Endothelial cell of umbilical vein (primary cell): Measurements from ENCODE around the gene TET2. TPM values are rescaled to one million over a fixed set of nuclear protein-coding genes. Genes with fewer than 3 reads are reported as not detected.

Experiments used
- BruUV-seq: library from RNA; stranded (reverse); fragments of 400-500 nt; replicated peaks from 2 replicates; lab custom pipeline; 2021; lab: Mats Ljungman, UMichigan
- CTCF ChIA-PET: fragments of 300-600, 350-600 bp; sonication (Branson Sonifier 250); formaldehyde crosslinking; loops from one replicate; lab custom pipeline; 2021; ENCODE audit warnings: antibody characterized with exemption, inconsistent platforms; lab: Charles Lee
- POLR2A ChIA-PET: fragments of 300-600, 350-600 bp; sonication (Branson Sonifier 250); formaldehyde crosslinking; loops from one replicate; lab custom pipeline; 2021; ENCODE audit warnings: antibody characterized with exemption, inconsistent platforms; lab: Charles Lee
- DNase-seq: peaks from one replicate; pipeline ENCODE4 v3.0.0-alpha.2; 2011; ENCODE audit warnings: low read depth, low spot score
- FAIRE-seq: peaks from 2 replicates; lab custom pipeline; 2011; peaks lifted over from hg19 to GRCh38; lab: Jason Lieb, UNC
- H2AFZ ChIP-seq: 2 replicates; pipeline ENCODE4 v1.6.0; 2012; ENCODE audit warnings: low read depth, low read length, control low read depth, inconsistent platforms
- H3K27ac ChIP-seq: 2 replicates; pipeline ENCODE4 v1.5.1; 2011; ENCODE audit warnings: low read depth, mild to moderate bottlenecking, control low read depth, low read length, moderate library complexity; ENCODE audit not compliant: insufficient read depth
- H3K27me3 ChIP-seq, 2 experiments: 2 replicates each; pipeline versions ENCODE4 v1.6.0 to v1.6.1; 2011; ENCODE audit warnings: low read length in 2 of 2, mixed read lengths in 1 of 2; ENCODE audit not compliant: control insufficient read depth in 2 of 2, insufficient read depth in 2 of 2
- H3K36me3 ChIP-seq, 2 experiments: 2 replicates in 1 of 2; 3 replicates in 1 of 2; pipeline ENCODE4 v1.5.1; 2011; ENCODE audit warnings: low read length in 2 of 2, mild to moderate bottlenecking in 1 of 2, moderate library complexity in 1 of 2; ENCODE audit not compliant: control insufficient read depth in 2 of 2, insufficient read depth in 2 of 2; ENCODE audit errors: extremely low read depth in 1 of 2
- H3K4me1 ChIP-seq: 3 replicates; pipeline ENCODE4 v1.5.1; 2011; ENCODE audit warnings: mild to moderate bottlenecking, low read length; ENCODE audit not compliant: control insufficient read depth, insufficient read depth; ENCODE audit errors: extremely low read depth
- H3K4me2 ChIP-seq: 2 replicates; pipeline ENCODE4 v1.6.1; 2011; ENCODE audit warnings: low read length, control low read depth, mixed read lengths; ENCODE audit not compliant: insufficient read depth
- H3K4me3 ChIP-seq, 3 experiments: fragments of 200-600 bp in 1 of 3; sonication (generic), shearing (Covaris generic) in 1 of 3; replicated peaks in 1 of 3; 2 replicates each; pipeline ENCODE4 v1.5.1; 2011 to 2016; ENCODE audit warnings: control low read depth in 3 of 3, low read length in 3 of 3, mild to moderate bottlenecking in 2 of 3, inconsistent platforms in 1 of 3, low read depth in 1 of 3, moderate library complexity in 1 of 3; ENCODE audit not compliant: insufficient read depth in 1 of 3
- H3K79me2 ChIP-seq: 2 replicates; pipeline ENCODE4 v1.6.0; 2012; ENCODE audit warnings: low read length, inconsistent platforms; ENCODE audit not compliant: control insufficient read depth, insufficient read depth
- H3K9ac ChIP-seq: replicated peaks from 2 replicates; pipeline ENCODE3; 2011; ENCODE audit warnings: low read length, control low read depth; ENCODE audit not compliant: insufficient read depth; ENCODE audit errors: extremely low read depth
- H3K9me1 ChIP-seq: replicated peaks from 3 replicates; pipeline ENCODE4 v1.6.0; 2011; ENCODE audit warnings: mild to moderate bottlenecking, low read length; ENCODE audit not compliant: control insufficient read depth, insufficient read depth; ENCODE audit errors: extremely low read depth
- H3K9me3 ChIP-seq: replicated peaks from 2 replicates; pipeline ENCODE4 v1.5.1; 2012; ENCODE audit warnings: low read length, inconsistent platforms; ENCODE audit not compliant: control insufficient read depth, insufficient read depth
- H4K20me1 ChIP-seq: replicated peaks from 2 replicates; pipeline ENCODE3; 2011; ENCODE audit warnings: mild to moderate bottlenecking, low read length; ENCODE audit not compliant: control insufficient read depth, insufficient read depth; ENCODE audit errors: extremely low read depth
- EZH2 ChIP-seq: IDR thresholded peaks from 2 replicates; pipeline ENCODE4 v1.6.1; 2012; ENCODE audit warnings: borderline replicate concordance, low read depth, mild to moderate bottlenecking, moderate library complexity, low read length, inconsistent platforms; ENCODE audit not compliant: severe bottlenecking
- FOS ChIP-seq: IDR thresholded peaks from 2 replicates; pipeline ENCODE4 v1.6.1; 2011; ENCODE audit warnings: mild to moderate bottlenecking, low read length, moderate library complexity, borderline replicate concordance; ENCODE audit not compliant: insufficient read depth
- GATA2 ChIP-seq: IDR thresholded peaks from 2 replicates; pipeline ENCODE4 v1.7.0; 2011; ENCODE audit warnings: low read depth, mild to moderate bottlenecking, moderate library complexity, mixed read lengths, low read length; ENCODE audit not compliant: insufficient read length, insufficient read depth
- JUN ChIP-seq: IDR thresholded peaks from 2 replicates; pipeline ENCODE4 v1.6.1; 2011; ENCODE audit warnings: borderline replicate concordance, low read depth; ENCODE audit not compliant: insufficient read length, insufficient read depth
- MAX ChIP-seq: IDR thresholded peaks from 2 replicates; pipeline ENCODE4 v1.6.1; 2011; ENCODE audit not compliant: insufficient read depth, insufficient read length
- MYC ChIP-seq: IDR thresholded peaks from one replicate; pipeline ENCODE4 v1.6.1; 2011; ENCODE audit warnings: mild to moderate bottlenecking, low read depth, low read length
- POLR2A ChIP-seq: IDR thresholded peaks from 2 replicates; pipeline ENCODE4 v1.6.1; 2012; ENCODE audit warnings: low read depth, mild to moderate bottlenecking, control low read depth, low read length
- POLR2AphosphoS5 ChIP-seq: IDR thresholded peaks from 2 replicates; pipeline ENCODE4 v1.6.1; 2012; ENCODE audit warnings: low read depth, mild to moderate bottlenecking, control low read depth, low read length, moderate library complexity; ENCODE audit not compliant: insufficient read depth
- dilution Hi-C: fragments of 300-500 bp; cut with MboI; formaldehyde crosslinking; loops from one replicate; pipeline ENCODE4 v1.15.0; 2019; ENCODE audit warnings: low sequenced_read_pairs; ENCODE audit not compliant: extremely low pct_ligation_motif_present
- intact Hi-C: fragments of 100-400 bp; cut with micrococcal nuclease; formaldehyde crosslinking; loops from one replicate; pipeline ENCODE4 v1.10.0; 2022
- polyA plus RNA-seq, 4 experiments: library from polyadenylated mRNA; depleted of rRNA in 3 of 4; stranded (reverse) in 3 of 4; unstranded in 1 of 4; fragments of >200 nt; gene quantifications; 2 replicates each; pipeline versions ENCODE4 v1.2.1 to v1.2.3, GENCODE V29; 2011 to 2012; ENCODE audit warnings: missing spikeins in 1 of 4
- total RNA-seq: library from RNA; stranded (reverse); gene quantifications from 2 replicates; pipeline ENCODE4 v1.2.3, GENCODE V29; 2021
- TF ChIP-seq, protein P1 (sequence below), 2 donors: IDR thresholded peaks; 1 replicate in 1 of 2; 2 replicates in 1 of 2; pipeline ENCODE4 v1.5.1; 2011; ENCODE audit warnings: low read length in 2 of 2, mild to moderate bottlenecking in 2 of 2, moderate library complexity in 2 of 2, control low read depth in 1 of 2, inconsistent platforms in 1 of 2, low read depth in 1 of 2; ENCODE audit not compliant: insufficient read depth in 1 of 2; ENCODE audit errors: extremely low read depth in 1 of 2

The TET2 gene
- total and polyA plus RNA-seq, 2 donors (not counting 3 experiments of a cell fraction or from before 2014, with no cell fraction given), result 4.8 to 17.5 TPM

DNA sequence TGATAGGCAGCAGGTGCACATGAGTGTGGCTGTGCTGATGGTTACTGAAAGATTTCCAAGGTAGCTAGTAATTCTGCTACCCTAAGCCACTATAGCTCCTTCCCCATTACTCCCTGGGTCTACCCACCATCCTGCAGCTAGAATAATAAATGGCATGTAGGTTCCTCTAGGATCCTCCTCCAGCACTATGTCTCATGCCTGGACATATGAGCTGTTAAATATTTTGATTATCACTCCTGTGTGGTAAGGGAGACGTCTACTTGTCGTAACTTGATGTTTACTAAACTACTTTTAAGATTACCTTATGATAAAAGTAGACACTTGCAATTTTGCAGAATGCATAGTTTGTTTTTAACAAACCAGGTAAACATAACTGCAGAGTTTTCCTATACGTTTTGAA, 35.5 kb downstream of the TET2 start:
- H3K9me3 ChIP-seq, result no peaks in the 10 kb centered on the region

More for the DNA sequence above, 35.5 kb downstream of the TET2 start:
- POLR2A ChIA-PET, result no interaction called here
- Histone ChIP-seq H3K4me1 (peaks cover 15% of the 10 kb centered on the region), H3K27me3 (no peaks in the 10 kb centered on the region), H3K4me3 (no peak overlapping the region), H3K79me2 (no peaks in the 10 kb centered on the region), H3K36me3 (no peaks in the 10 kb centered on the region), H3K9ac (no peak overlapping the region), H4K20me1 (no peaks in the 10 kb centered on the region), H2AFZ (no peak overlapping the region), H3K9me1 (no peaks in the 10 kb centered on the region), H3K4me2 (no peak overlapping the region), H3K27ac (no peak overlapping the region)
- FAIRE-seq (no peak), DNase-seq (no peak)
- intact Hi-C loops, result no loop called here
- BruUV-seq, result no TSS peak
- no peak for TF ChIP-seq MYC
- no peak for TF ChIP-seq POLR2AphosphoS5
- TF ChIP-seq EZH2, result no peak
- TF ChIP-seq, protein P1, sequence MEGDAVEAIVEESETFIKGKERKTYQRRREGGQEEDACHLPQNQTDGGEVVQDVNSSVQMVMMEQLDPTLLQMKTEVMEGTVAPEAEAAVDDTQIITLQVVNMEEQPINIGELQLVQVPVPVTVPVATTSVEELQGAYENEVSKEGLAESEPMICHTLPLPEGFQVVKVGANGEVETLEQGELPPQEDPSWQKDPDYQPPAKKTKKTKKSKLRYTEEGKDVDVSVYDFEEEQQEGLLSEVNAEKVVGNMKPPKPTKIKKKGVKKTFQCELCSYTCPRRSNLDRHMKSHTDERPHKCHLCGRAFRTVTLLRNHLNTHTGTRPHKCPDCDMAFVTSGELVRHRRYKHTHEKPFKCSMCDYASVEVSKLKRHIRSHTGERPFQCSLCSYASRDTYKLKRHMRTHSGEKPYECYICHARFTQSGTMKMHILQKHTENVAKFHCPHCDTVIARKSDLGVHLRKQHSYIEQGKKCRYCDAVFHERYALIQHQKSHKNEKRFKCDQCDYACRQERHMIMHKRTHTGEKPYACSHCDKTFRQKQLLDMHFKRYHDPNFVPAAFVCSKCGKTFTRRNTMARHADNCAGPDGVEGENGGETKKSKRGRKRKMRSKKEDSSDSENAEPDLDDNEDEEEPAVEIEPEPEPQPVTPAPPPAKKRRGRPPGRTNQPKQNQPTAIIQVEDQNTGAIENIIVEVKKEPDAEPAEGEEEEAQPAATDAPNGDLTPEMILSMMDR (IDR thresholded peaks at IDR 0.05; ENCODE audit: extremely low read depth in 1 of 2, insufficient read depth in 1 of 2, low read depth in 1 of 2, low read length in 2 of 2), result no peak
- no peak for TF ChIP-seq JUN
- no peak for TF ChIP-seq POLR2A
- TF ChIP-seq MAX, result no peak
- no peak for TF ChIP-seq GATA2
- TF ChIP-seq FOS, result no peak
- CTCF ChIA-PET, result no interaction called here
- dilution Hi-C loops, result no loop called here
